Measurements from ENCODE around the gene MRPL24. TPM values are rescaled to one million over a fixed set of nuclear protein-coding genes. Genes with fewer than 3 reads are reported as not detected.

The MRPL24 gene
- total RNA-seq, 2 donors from 2014 or later = 55.0 to 67.1 TPM

GRCh38 chr1:156742017-156742416 is 1.1 kb upstream of the MRPL24 start:
- Histone ChIP-seq H3K36me3 (peaks cover 4 to 20% of the 10 kb centered on the region in 2 donors), H3K9me3 (no peaks in the 10 kb centered on the region), H3K4me1 (replicated peaks) (peaks cover 8% of the 10 kb centered on the region), H3K27ac (peak overlapping the region in 1 of 2 donors; percentile 81), H3K4me3 (no peak overlapping the region), H3K27me3 (replicated peaks; ENCODE audit: insufficient read depth) (no peaks in the 10 kb centered on the region)
- intact Hi-C loops (cut with DNase I) = no loop called here
- DNase-seq (ENCODE audit: low spot score) = no peak
- WGBS = 81% methylated on average over 3 of the region's 3 CpGs
- TF ChIP-seq POLR2A (IDR thresholded peaks at IDR 0.05) = no peak
- TF ChIP-seq POLR2AphosphoS5 (IDR thresholded peaks at IDR 0.05) = no peak
- TF ChIP-seq CTCF (IDR thresholded peaks at IDR 0.05) = no peak

DNA sequence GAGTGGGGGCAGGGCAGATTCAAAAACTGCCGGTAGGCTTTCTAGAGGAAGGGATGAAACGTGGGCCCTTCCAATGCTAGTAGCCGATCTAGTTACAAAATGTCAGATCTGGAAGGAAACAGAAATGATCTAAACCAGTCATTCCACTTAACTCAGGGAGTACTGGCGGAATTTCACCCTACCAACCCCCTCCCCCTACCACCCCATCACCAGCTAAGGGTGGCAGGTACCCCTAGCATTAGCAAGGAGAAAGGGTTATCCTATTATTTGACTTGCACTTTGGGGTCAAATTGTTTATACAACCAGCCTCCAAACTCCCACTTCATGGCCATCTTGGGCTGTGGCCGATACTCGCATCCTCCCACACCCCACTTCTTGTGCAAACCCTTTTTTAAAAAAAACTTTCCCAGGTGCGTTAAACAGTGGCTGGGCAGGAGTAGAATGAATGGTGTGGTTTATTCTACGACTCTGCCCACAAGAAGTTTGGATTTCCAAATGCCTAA is 644 bp upstream of the MRPL24 start:
- WGBS = 49% methylated on average over 8 of the region's 8 CpGs
- H3K27ac ChIP-seq = peak overlapping the region; percentile 76 to 81
- H3K4me3 ChIP-seq = peak overlapping the region in 1 of 2 donors; percentile 47
- H3K27me3 ChIP-seq (replicated peaks; ENCODE audit: insufficient read depth) = no peaks in the 10 kb centered on the region
- H3K36me3 ChIP-seq = peaks cover 4 to 20% of the 10 kb centered on the region in 2 donors
- no peaks in the 10 kb centered on the region for H3K9me3 ChIP-seq
- peaks cover 8% of the 10 kb centered on the region for H3K4me1 ChIP-seq (replicated peaks)
- TF ChIP-seq POLR2AphosphoS5 (IDR thresholded peaks at IDR 0.05) = no peak
- TF ChIP-seq POLR2A (IDR thresholded peaks at IDR 0.05) = no peak
- TF ChIP-seq CTCF (IDR thresholded peaks at IDR 0.05) = no peak
- no peak for DNase-seq (ENCODE audit: low spot score)
- intact Hi-C loops (cut with DNase I) = no loop called here

- TF ChIP-seq CTCF (IDR thresholded peaks at IDR 0.05) = no peak
- no peak for TF ChIP-seq POLR2AphosphoS5 (IDR thresholded peaks at IDR 0.05)
- no peak for TF ChIP-seq POLR2A (IDR thresholded peaks at IDR 0.05)
- Histone ChIP-seq H3K27me3 (replicated peaks; ENCODE audit: insufficient read depth) (no peaks in the 10 kb centered on the region), H3K4me3 (peak overlapping the region; percentile 44 to 47), H3K4me1 (replicated peaks) (no peaks in the 10 kb centered on the region), H3K9me3 (no peaks in the 10 kb centered on the region), H3K27ac (peak overlapping the region; percentile 44 to 81), H3K36me3 (peaks cover 4 to 20% of the 10 kb centered on the region in 2 donors)
- intact Hi-C loops (cut with DNase I) = no loop called here
- DNase-seq (ENCODE audit: low spot score) = no peak
- WGBS = 17% methylated on average over 7 of the region's 7 CpGs
These were observed 599 bp downstream of the MRPL24 start for GRCh38 chr1:156740237-156740740.

GRCh38 chr1:156738916-156739315 is 2.0 kb downstream of the MRPL24 start:
- no peak for DNase-seq (ENCODE audit: low spot score)
- Histone ChIP-seq H3K4me1 (replicated peaks) (no peaks in the 10 kb centered on the region), H3K27me3 (replicated peaks; ENCODE audit: insufficient read depth) (no peaks in the 10 kb centered on the region), H3K27ac (no peak overlapping the region), H3K36me3 (peaks cover 4 to 10% of the 10 kb centered on the region in 2 donors), H3K9me3 (no peaks in the 10 kb centered on the region), H3K4me3 (no peak overlapping the region)
- intact Hi-C loops (cut with DNase I) = no loop called here
- 77% methylated on average over 2 of the region's 2 CpGs for WGBS
- TF ChIP-seq CTCF (IDR thresholded peaks at IDR 0.05) (no peak), POLR2AphosphoS5 (IDR thresholded peaks at IDR 0.05) (no peak), POLR2A (IDR thresholded peaks at IDR 0.05) (no peak)

GRCh38 chr1:156738407-156738806 is 2.5 kb downstream of the MRPL24 start:
- peaks cover 4 to 5% of the 10 kb centered on the region in 2 donors for H3K36me3 ChIP-seq

More at GRCh38 chr1:156738407-156738806, 2.5 kb downstream of the MRPL24 start:
- intact Hi-C loops (cut with DNase I) = no loop called here
- no peak for DNase-seq (ENCODE audit: low spot score)
- Histone ChIP-seq H3K27ac (no peak overlapping the region), H3K9me3 (no peaks in the 10 kb centered on the region), H3K4me3 (no peak overlapping the region), H3K27me3 (replicated peaks; ENCODE audit: insufficient read depth) (no peaks in the 10 kb centered on the region), H3K4me1 (replicated peaks) (no peaks in the 10 kb centered on the region)
- TF ChIP-seq POLR2A (IDR thresholded peaks at IDR 0.05) = no peak
- no peak for TF ChIP-seq CTCF (IDR thresholded peaks at IDR 0.05)
- TF ChIP-seq POLR2AphosphoS5 (IDR thresholded peaks at IDR 0.05) = no peak
- 90% methylated on average over 10 of the region's 10 CpGs for WGBS

Measured in prostate gland (tissue), 2 donors.